ENCODE results near the gene SRMS.

The SRMS gene

GRCh38 chr20:63565699-63566335 is 18.3 kb upstream of the SRMS start:
- no peak for TF ChIP-seq CTCF (IDR thresholded peaks at IDR 0.05; ENCODE audit: low read depth, low read length)
- no peak for DNase-seq (ENCODE audit: extremely low read depth, low read depth)

GRCh38 chr20:63565021-63565698 is 17.6 kb upstream of the SRMS start:
- no peak for TF ChIP-seq CTCF (IDR thresholded peaks at IDR 0.05; ENCODE audit: low read depth, low read length)
- no peak for DNase-seq (ENCODE audit: extremely low read depth, low read depth)

- no peak for DNase-seq (ENCODE audit: extremely low read depth, low read depth)
- TF ChIP-seq CTCF (IDR thresholded peaks at IDR 0.05; ENCODE audit: low read depth, low read length), result no peak
These were observed 16.7 kb upstream of the SRMS start for GRCh38 chr20:63564036-63564810.

- no peak for DNase-seq (ENCODE audit: extremely low read depth, low read depth)
- TF ChIP-seq CTCF (IDR thresholded peaks at IDR 0.05; ENCODE audit: low read depth, low read length), result no peak
These were observed 15.8 kb upstream of the SRMS start for GRCh38 chr20:63563225-63563935.

- no peak for DNase-seq (ENCODE audit: extremely low read depth, low read depth)
- TF ChIP-seq CTCF (IDR thresholded peaks at IDR 0.05; ENCODE audit: low read depth, low read length), result no peak
These were observed 15.1 kb upstream of the SRMS start for GRCh38 chr20:63562461-63563224.

- DNase-seq (ENCODE audit: extremely low read depth, low read depth), result no peak
- TF ChIP-seq CTCF (IDR thresholded peaks at IDR 0.05; ENCODE audit: low read depth, low read length), result no peak
These were observed 14.3 kb upstream of the SRMS start for GRCh38 chr20:63561624-63562396.
